ENCODE results near the gene FITM1. TPM values are rescaled to one million over a fixed set of nuclear protein-coding genes. Genes with fewer than 3 reads are reported as not detected.

Gene FITM1
- total RNA-seq, 6 donors from 2014 or later: 0.63 to 0.89 (median 0.82) TPM; not detected in 2

DNA sequence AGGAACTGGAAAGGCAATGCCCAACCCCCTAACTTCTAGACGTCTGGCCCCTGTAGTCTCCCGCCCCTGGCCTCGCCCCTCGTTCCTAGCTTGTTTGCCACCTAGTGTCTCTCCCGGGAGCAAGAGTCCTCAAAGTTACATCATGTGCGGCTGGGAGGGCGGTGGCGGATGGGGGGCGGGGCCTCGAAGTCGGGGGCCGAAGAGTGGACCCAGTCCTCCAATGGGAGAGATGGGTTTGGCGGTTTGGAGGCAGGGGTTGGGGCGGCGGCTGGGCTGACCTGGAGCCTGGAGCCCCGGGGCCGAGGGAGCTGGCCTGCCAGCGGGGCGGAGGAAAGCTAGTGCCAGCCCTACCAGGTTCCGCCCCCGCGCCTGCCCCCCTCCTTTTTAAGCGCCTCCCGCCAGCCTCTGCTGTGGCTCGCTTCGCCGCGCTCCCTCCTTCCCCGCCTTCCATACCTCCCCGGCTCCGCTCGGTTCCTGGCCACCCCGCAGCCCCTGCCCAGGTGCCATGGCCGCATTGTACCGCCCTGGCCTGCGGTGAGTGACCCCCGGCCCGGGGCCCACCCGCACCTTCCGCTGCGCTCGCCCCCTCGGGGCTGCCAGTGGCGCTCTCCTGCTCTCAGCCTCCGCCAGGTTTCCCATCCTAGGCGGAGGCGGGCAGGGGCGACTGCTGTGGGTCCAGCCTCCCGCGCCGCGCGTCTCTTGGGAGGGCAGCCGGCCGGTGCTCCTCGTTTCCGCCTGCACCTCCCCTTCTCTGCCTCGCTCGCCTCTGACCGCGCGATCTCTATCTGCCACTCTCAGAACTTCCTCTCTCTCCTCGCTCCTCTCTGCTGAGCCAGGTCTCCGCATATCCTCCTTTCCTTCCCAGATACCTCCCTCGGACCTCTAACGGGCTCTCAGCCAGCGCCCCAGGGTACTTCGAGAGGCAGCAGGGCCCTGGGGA lies 36.3 kb upstream of the FITM1 start, which contains the start of gene PCK2:
Gene PCK2 (plus strand): TSS at position 411 of the 940 bp plus-strand sequence. CDS start 95 bp downstream, at position 506.
- ATAC-seq (ENCODE audit: low FRiP score in 2 of 2) (peak; percentile 95 to 97), DNase-seq (peak; percentile 97 to 99)
- Histone ChIP-seq H3K4me3 (peak within 1 kb of the TSS; percentile 75 to 88 (median 82)), H3K27me3 (no peaks in the 10 kb centered on the region), H3K9me3 (no peaks in the 10 kb centered on the region), H3K36me3 (peaks cover 0 to 16% (median 13%) of the 10 kb centered on the region in 4 donors), H3K27ac (peak within 1 kb of the TSS; percentile 95 to 98 (median 98)), H3K4me1 (peaks cover 8 to 43% (median 27%) of the 10 kb centered on the region in 4 donors)
- TF ChIP-seq, protein P1, sequence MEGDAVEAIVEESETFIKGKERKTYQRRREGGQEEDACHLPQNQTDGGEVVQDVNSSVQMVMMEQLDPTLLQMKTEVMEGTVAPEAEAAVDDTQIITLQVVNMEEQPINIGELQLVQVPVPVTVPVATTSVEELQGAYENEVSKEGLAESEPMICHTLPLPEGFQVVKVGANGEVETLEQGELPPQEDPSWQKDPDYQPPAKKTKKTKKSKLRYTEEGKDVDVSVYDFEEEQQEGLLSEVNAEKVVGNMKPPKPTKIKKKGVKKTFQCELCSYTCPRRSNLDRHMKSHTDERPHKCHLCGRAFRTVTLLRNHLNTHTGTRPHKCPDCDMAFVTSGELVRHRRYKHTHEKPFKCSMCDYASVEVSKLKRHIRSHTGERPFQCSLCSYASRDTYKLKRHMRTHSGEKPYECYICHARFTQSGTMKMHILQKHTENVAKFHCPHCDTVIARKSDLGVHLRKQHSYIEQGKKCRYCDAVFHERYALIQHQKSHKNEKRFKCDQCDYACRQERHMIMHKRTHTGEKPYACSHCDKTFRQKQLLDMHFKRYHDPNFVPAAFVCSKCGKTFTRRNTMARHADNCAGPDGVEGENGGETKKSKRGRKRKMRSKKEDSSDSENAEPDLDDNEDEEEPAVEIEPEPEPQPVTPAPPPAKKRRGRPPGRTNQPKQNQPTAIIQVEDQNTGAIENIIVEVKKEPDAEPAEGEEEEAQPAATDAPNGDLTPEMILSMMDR (IDR thresholded peaks at IDR 0.05): peak in 2 of 6 experiments; percentile 42 to 58
- no peak for TF ChIP-seq EP300 (IDR thresholded peaks at IDR 0.05)
- peak; percentile 45 to 63 for TF ChIP-seq POLR2AphosphoS5 (IDR thresholded peaks at IDR 0.05)
- TF ChIP-seq POLR2A (IDR thresholded peaks at IDR 0.05): peak in 3 of 4 donors; percentile 50 to 88 (median 69)
- 0 to 2% methylated on average over 30 to 68 of the region's 68 CpGs for WGBS, 2 donors

DNA sequence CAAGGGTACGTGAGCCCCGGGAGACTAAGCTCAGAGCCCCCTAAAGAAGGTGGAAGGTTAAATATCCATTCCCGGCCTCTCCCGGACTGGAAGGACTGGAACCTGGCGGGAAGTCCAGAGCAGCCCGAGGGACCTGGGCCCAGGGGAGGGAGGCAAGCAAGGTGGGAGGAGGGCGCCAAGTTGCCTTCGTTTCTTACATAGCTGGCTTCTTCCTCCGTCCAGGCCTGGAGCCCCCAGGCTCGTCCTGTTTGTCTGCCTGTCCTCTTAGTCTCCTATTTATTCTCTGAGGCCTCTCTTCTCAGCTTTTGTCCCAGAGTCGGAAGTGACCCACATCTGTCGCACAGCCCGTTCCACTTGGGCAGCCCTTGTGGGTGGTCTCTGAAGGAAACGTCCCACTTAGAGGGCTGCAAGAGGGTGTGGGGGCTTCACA lies 35.6 kb upstream of the FITM1 start:
- ATAC-seq (ENCODE audit: low FRiP score in 2 of 2) (no peak), DNase-seq (no peak)
- peaks cover 8 to 47% (median 27%) of the 10 kb centered on the region in 4 donors for H3K4me1 ChIP-seq
- WGBS, 2 donors: 5 to 6% methylated on average over 13 to 14 of the region's 14 CpGs
- no peaks in the 10 kb centered on the region for H3K9me3 ChIP-seq
- peak overlapping the region; percentile 95 to 98 (median 98) for H3K27ac ChIP-seq
- TF ChIP-seq POLR2A (IDR thresholded peaks at IDR 0.05) (no peak), POLR2AphosphoS5 (IDR thresholded peaks at IDR 0.05) (no peak), EP300 (IDR thresholded peaks at IDR 0.05) (no peak)
- TF ChIP-seq, protein P1 (IDR thresholded peaks at IDR 0.05): no peak
- H3K36me3 ChIP-seq: peaks cover 3 to 23% (median 19%) of the 10 kb centered on the region in 4 donors
- peak overlapping the region; percentile 75 to 88 (median 82) for H3K4me3 ChIP-seq
- H3K27me3 ChIP-seq: no peaks in the 10 kb centered on the region

DNA sequence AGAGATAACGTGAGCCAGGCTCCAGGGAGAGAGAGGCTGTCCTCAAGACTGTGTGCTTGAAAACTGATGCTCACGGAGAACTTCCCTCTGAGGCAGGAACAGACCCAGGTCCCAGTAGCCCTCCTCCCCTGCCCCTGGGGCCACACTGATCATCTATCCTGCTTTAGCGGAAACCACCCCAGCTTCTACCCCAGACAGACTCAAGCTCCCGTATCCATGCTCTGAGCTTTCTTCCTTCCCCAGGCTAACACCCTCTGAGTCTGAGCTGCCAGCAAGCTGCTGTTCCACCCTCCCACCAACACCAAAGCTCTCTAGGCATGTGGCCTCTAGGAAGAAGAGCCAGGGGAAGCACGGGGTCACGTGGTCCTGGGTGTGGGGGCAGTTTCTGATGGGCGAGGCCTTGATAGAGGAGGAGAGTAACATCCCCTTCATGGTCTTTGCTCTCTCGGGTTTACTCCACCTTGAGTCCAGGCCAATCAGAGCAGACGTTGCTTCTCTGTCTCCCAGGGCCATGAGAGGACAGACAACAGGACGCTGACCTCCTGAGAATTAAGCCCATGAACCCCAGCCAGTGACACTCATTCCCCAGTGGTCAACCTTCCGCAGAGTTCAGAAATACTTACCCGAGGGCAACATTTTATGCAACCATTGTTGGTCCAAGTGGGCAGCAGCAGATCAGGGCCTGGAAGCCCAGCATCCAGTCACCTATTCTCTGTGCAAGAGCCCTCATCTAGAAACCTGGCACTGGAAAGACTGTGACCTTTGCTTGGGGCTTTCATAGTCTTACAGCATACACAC lies 35.0 kb upstream of the FITM1 start:
- no peaks in the 10 kb centered on the region for H3K9me3 ChIP-seq
- WGBS, 2 donors: 34 to 39% methylated on average over 8 to 12 of the region's 12 CpGs
- ATAC-seq (ENCODE audit: low FRiP score in 2 of 2): peak in 1 of 2 donors; percentile 27
- peaks cover 8 to 47% (median 27%) of the 10 kb centered on the region in 4 donors for H3K4me1 ChIP-seq
- no peaks in the 10 kb centered on the region for H3K27me3 ChIP-seq
- H3K4me3 ChIP-seq: peak overlapping the region; percentile 75 to 88 (median 82)
- H3K36me3 ChIP-seq: peaks cover 3 to 29% (median 24%) of the 10 kb centered on the region in 4 donors
- peak overlapping the region; percentile 95 to 98 (median 98) for H3K27ac ChIP-seq
- DNase-seq: peak in 1 of 2 donors; percentile 65
- TF ChIP-seq POLR2A (IDR thresholded peaks at IDR 0.05) (peak in 1 of 4 donors; percentile 47), EP300 (IDR thresholded peaks at IDR 0.05) (no peak), POLR2AphosphoS5 (IDR thresholded peaks at IDR 0.05) (peak in 1 of 2 donors; percentile 74)
- TF ChIP-seq, protein P1 (IDR thresholded peaks at IDR 0.05): no peak

DNA sequence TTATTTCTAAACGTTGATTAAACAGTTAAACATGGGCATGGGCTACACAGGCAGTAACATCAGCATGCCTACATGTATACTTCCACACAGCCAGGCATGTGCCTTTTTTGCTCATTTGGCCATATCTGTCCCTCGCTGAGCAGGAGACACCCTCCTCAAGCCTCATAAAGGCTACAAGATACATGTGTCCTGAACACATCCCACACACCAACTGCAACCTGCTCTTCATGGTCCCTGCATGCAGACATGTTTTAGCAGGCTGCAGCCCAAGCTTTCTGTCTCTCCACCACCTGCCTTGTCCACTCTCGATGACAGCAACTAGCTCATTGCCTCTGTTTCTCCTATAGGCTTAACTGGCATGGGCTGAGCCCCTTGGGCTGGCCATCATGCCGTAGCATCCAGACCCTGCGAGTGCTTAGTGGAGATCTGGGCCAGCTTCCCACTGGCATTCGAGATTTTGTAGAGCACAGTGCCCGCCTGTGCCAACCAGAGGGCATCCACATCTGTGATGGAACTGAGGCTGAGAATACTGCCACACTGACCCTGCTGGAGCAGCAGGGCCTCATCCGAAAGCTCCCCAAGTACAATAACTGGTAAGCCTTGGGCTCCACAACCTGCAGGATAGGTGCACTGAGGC lies 33.8 kb upstream of the FITM1 start:
- 94 to 96% methylated on average over 7 to 8 of the region's 8 CpGs for WGBS, 2 donors
- H3K27me3 ChIP-seq: no peaks in the 10 kb centered on the region
- no peaks in the 10 kb centered on the region for H3K9me3 ChIP-seq
- peaks cover 8 to 47% (median 27%) of the 10 kb centered on the region in 4 donors for H3K4me1 ChIP-seq
- H3K4me3 ChIP-seq: no peak overlapping the region
- DNase-seq (no peak), ATAC-seq (ENCODE audit: low FRiP score in 2 of 2) (no peak)
- TF ChIP-seq, protein P1 (IDR thresholded peaks at IDR 0.05): no peak
- no peak for TF ChIP-seq POLR2AphosphoS5 (IDR thresholded peaks at IDR 0.05)
- TF ChIP-seq POLR2A (IDR thresholded peaks at IDR 0.05): no peak
- no peak for TF ChIP-seq EP300 (IDR thresholded peaks at IDR 0.05)
- no peak overlapping the region for H3K27ac ChIP-seq
- H3K36me3 ChIP-seq: peaks cover 3 to 40% (median 31%) of the 10 kb centered on the region in 4 donors
